NCI-H2196 (cell line): ENCODE results near the gene IRF8.
"Not testable (repeated sequence)": the region's sequence is repeated elsewhere in the genome, so short reads cannot be mapped to it uniquely, and the experiment has no call there.

Source experiments
- DNase-seq: peaks from one replicate; lab custom pipeline; 2025; ENCODE audit not compliant: unreplicated experiment; lab: John Stamatoyannopoulos, UW

The IRF8 gene

DNA sequence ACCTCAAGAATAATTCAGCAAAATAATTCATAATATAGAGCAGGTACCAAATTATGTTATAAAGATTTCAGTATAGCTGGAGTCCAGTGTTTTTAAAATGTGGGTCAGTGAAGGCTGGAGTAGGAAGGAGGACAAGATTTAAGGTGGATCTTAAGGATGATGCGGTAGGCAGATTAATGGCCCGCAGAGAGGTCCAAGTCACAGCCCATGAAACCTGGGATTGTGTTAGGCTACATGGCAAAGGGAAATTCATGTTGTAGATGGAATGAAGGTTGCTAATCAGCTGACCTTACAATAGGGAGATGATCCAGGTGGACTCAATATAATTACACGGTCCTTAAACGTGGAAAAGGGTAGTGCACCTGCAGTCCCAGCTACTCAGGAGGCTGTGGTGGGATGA, 6.2 kb upstream of the IRF8 start:
- DNase-seq, result no peak

DNA sequence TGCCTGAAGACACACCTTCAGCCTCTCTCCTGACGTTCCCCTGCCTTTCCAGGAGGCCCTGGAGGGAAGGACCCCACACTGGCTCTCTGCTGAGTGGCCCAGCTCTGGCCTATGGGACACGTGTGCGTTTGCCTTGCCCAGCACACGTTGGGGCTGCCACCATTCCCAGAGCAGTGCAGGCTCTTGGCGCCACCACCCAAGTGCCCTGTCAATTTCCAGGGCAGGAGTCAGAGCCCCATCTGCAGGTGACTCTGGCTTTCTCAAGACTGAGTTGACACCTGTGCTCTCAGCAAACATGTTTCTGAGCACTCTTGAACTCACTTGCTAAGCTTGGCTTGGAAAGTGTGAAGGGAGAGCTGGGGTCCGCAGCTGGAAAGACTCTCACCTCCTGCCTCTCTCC, 4.7 kb upstream of the IRF8 start:
- DNase-seq, result no peak

DNA sequence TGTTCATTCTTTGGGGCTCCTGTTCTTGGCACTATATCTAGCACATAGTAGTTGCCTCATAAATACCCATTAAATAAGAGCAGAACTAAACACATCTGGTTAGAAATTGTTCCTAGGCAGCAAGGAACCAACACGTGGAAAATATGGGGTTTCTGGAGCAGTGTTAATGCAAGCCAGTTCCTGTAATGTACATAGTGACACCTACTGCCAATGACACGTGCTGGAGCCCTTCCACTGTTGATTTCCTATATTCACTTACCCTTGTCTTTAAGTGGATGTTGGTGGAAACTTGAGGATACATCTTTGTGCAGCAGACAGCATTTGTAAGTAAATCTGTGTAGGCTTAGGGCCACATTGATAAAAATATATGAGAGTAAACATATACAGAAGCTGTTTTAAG, 1.6 kb upstream of the IRF8 start:
- DNase-seq, result no peak

DNA sequence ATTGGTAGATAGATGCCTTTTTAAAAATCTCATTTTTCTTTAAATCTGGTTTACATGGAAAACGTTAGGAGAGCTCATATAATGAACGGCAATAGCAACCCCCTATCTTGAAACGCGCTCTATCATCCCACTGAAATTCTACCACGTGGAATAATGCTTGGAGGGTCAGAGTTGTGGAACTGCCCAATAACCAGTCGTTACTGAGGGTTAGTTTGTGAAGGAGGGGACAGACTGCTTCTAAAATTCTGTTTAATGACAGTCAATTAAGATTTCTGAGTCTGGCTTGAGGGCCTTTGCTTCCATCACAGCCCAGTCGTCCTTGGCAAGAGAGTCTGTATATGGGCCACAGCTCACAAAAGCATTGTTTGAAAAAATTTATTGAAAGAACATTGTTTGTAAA, 482 bp downstream of the IRF8 start:
- DNase-seq, result no peak

DNA sequence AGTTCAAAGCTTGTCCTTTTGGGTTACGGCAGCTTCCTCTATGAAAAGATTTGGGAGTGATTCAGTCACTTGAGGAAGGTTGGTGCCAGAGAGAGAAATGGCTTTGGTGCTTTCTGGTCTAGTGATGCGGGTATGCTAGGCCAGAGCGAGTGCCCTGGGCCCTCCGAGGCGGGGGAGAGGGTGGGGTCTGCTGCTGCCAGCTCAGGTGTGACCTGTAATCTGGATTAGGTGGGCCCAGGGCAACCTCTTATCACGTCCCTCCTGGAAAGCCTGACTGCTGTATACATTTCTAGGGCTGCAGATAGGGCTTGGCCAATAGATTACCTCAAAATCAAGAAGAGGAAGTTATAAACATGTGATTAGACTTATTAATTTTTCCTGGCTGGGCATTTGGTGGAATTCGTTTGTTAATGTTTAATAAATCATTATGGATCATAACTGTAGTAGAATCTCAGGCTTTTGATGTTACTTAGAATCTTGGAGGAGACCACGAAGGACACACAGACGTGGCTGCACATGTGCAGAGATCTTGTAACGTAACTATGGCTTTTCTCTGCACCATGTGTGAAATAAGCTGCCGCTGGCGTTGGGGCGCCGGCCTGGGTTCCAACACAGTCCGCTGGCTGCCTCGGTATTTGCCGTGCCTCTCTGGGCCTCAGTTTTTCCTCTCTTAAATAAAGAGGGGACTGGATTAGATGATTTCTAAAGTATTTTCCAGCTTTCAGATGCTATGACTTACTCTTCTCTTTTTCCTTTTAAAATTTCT, 1.2 kb downstream of the IRF8 start:
- DNase-seq, result no peak

DNA sequence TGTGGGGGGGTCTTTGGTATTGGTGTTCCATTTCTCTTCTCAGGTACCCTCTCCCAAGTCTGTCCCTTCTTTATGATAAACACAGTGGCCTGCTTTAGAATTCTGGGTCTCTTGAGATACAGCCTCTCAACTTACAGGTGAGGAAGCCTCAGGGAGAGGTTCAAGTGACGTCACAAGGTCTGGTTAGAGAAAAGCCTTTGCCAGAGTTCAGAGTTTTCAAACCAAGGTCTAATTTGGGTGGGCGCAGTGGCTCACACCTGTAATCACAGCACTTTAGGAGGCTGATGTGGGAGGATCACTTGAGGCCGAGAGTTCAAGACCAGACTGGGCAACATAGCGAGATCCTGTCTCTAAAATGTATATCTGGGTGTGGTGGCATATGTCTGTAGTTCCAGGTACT, 2.1 kb downstream of the IRF8 start:
- DNase-seq, result no peak

DNA sequence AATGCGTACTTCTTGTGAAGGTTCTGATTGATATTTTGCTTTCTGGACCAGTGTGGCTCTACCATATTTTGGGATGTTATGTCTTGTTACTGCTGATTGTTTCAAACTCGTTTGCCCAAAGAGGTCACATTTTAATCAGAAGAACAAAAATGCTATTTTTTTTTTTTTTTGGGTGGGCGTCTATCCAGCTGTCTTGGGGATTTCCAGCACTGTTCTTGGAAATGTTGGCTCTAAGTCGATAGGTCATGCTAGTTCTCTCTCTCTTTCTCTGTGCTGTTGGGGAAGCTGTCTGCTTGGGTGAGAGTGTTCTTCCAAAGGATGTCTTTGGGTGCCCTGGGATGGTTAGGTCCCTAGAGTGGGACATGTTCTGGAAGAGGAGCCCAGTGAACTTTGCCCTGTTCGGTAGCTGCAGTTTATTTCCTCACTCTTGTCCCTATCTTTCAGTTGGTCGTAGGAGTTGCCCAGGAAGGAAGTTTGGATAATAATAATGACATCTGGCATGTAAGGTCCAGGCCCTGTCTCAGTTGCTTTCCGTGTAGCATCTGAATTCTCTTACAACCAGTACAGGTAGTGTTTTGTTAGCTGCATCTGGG, 2.9 kb downstream of the IRF8 start:
- DNase-seq, result no peak

DNA sequence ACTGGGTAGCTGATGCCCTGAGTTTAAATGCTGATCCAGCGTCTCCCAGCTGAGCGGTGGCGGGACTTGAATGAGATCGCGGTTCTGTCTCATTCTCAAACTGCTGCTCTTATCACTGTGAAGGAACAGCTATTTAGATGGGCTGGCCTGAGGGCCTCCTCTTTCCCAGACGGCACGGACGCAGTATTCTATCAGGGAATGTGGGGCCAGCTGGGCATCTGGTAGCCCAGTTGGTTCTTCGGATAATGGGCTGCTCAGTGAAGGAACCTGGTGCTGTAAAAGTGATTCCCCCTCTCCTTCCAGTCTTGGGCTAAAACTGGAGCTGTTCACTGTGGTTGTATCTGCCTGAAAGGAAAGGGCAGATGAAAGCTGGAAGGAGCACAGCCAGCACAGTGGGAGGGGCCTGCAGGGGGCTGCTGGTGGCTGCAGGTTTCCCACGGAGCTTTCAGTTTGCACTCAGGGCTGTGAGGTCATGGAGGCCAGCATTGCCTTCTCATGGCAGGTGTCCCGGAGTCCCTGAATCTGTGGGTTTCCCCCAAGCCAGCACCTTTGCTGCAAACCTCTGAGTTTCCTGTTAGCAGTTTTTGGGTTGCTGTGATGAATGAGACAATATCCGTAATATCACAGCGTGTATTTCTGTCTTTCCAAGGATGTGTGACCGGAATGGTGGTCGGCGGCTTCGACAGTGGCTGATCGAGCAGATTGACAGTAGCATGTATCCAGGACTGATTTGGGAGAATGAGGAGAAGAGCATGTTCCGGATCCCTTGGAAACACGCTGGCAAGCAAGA, 3.6 kb downstream of the IRF8 start:
- no peak for DNase-seq

DNA sequence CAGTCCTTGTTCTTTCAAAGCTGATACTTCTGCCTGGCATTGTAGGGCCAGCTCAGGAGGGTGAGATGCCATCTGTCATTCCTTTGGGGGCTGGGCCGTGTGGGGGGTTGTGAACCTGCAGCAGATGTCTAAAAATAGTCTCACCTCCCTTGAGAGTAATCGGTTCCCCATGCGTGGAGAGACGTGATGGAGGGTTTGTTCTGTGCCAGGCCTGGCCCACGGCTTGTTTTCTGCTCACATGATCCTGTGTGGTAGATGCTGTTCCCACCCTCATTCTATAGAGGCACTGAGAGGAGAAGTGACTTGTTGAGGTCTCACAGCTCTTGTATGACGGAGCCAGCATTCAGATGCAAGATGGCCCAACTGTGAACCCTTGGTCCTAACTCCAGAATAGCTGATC, 4.6 kb downstream of the IRF8 start:
- no peak for DNase-seq

DNA sequence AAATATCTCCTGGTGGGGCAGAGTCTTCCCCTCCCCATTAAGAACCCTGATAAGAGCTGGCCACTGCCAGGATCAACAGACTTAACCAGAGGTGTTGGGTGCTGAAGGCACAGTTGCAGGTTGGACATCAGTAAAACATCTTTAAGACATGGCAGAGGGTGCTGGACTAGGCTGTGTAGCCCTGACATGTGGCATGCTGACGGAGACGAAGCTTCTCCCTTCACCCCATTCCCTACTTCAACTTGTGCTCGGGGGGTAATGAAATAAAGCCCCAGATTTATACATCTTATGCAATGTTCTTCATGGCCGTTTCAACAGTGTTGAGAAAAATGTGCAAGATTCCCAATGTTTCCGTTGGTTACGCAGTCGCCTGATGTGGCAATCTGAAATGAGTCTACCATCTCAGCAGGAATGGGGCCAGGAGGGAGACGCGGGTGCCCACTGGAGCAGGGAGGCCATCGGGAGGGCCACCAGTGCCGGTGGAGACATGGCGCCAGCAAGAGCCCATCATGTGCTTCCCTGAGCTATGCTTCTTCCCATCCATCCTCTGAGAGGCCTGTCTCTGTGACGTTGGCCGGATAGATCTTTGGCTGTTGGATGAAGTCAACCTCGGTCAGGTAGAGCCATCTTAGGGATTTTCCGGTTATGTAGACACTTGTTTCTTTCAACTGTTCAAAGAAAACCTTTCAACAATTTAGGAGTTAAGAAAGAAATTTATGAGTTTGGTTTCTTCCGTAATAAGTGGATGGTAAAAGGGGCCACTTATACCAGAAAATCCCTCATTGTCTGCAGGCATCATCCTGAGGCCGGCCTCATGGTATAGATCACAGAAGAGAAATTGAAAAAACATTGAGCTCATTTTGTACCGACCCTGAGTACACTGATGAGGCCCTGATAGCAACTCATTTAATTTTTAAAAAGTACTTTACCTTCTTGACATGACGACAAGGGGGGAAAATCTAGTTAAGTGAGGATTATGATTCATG, 6.4 kb downstream of the IRF8 start:
- no peak for DNase-seq

DNA sequence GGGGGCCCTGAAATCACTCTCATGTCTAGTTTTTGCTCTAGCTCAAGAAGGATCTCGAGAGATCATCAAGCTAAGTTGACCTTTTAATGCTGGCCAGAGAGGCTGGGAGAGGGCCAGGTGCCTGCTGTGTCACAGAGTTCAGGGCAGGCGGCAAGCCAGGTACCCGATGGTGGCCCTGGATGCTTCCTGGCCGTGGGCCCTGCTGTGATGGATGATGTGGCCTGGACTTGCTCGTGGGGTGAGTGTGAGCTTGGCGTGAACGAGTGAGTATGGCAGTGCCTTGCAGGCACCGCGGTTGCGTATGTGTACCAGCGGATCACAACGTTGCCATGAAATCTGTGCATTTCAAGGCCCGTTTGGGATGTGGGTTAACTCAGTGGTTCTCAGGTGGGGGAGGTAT, 7.4 kb downstream of the IRF8 start:
- no peak for DNase-seq

DNA sequence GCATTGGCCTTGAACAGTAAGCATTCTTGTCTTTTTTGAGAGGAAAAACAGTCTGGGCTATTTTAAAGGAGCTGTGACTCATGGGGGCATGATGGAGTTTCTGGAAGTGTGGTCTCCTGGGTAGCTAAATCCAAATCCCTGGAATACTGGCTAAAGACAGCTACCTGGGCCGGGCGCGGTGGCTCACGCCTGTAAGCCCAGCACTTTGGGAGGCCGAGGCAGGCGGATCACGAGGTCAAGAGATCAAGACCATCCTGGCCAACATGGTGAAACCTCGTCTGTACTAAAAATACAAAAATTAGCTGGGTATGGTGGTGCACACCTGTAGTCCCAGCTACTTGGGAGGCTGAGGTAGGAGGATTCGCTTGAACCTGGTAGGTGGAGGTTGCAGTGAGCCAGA, 8.3 kb downstream of the IRF8 start:
- DNase-seq, result not testable (repeated sequence)

DNA sequence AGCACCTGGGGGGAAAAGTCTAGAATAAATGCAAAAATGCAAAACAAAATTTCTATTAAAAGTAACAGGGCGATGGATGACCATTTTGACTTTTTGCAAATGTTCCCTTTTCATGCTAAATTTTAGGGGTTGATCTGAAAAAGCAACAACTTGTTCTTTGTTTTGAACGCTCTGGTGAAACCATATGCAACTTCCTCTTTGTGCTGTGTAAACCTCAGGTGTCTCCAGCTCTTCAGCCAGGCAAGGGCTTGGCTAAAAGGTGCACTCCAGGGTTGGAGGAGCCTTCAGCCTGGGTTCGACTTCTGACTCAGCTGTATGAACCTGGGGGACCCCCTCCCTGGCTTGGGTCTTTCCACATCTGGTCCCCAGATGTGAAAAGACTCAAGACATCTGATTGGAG, 9.5 kb downstream of the IRF8 start:
- no peak for DNase-seq

DNA sequence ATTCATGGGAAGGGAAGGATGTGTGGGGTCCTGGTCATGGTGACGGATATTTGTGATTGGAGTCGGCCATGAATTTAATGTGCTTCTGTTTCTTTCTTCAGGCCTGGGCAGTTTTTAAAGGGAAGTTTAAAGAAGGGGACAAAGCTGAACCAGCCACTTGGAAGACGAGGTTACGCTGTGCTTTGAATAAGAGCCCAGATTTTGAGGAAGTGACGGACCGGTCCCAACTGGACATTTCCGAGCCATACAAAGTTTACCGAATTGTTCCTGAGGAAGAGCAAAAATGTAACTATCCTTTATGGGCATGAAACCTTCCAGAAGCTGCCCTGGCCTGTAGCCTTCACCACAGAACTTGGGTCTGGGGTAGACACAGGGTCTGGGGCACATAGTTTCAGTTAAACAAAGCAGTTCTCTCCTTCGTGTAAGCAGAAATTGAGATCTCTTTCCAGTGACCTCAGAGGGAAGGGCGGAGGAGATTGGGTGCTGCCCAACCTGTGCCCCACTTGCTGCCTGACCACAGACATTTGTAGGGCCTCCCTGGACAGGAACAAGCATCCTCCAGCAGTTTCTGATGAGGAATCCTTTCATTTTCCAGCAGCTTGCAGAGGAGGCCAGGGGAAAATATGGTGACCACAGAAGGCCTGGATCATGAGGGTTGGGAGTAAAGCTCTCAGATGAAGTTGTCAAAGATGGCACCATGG, 10.1 kb downstream of the IRF8 start:
- no peak for DNase-seq

DNA sequence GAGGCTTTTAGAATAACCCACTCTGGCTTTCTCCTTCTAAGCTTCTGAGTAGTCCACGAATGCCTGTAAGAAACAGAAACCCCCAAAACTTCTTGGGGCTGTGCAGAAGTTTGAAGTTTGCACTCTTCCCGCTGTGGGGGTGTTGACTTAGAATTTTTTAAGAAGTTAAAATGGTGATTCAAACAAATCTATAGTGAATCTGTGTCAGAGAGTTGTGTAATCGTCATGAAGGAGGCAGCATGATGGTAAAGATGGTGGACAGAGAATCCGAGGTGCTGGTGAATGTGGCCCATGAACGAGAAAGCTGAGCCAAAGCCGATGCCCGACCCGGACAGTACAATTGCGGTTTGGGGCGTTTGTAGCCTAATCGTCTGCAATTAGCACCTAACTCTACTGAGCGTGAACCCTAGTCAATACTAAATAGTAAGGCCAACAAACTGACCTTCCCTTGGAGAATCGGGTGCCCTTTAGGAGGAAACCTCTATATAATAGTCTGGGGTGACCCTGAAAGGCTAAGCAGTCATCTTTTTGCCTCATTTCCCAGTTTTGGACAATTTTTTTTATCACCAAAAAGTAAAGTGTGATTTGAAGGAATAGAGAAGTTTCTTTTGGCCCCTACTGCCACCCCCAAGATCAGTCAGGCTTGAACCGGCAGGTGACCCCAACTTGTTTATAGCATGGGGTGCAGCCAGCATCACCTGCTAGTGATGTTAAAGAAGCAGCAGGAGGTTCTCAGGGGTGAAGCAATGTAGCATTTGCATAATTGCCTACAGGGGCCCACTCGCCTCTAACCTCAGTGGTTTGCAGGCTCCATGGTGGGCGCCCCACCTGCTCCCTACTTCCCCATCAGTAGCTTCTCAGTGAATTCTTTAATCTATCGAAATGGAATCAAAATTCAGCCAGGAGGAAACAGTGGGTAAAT, 11.2 kb downstream of the IRF8 start:
- no peak for DNase-seq

DNA sequence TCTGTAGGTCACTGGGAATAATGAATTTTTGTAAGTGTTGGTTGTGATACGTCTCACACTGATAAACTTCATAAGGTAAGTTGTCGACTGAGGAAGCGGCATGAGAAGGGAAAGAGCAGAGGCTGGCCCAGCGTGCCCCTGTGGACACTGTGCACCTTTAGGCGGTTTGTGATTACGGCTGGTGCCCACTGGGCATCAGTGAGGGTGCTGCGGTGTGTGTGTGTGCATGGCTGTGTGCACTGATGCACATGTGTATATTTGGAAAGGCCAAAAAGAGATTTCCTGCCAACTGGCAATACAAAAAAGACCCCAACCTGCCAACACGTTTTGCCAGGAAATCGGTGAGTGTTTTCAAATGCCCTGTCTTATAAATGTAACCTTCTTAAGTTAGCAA, 11.9 kb downstream of the IRF8 start:
- no peak for DNase-seq

DNA sequence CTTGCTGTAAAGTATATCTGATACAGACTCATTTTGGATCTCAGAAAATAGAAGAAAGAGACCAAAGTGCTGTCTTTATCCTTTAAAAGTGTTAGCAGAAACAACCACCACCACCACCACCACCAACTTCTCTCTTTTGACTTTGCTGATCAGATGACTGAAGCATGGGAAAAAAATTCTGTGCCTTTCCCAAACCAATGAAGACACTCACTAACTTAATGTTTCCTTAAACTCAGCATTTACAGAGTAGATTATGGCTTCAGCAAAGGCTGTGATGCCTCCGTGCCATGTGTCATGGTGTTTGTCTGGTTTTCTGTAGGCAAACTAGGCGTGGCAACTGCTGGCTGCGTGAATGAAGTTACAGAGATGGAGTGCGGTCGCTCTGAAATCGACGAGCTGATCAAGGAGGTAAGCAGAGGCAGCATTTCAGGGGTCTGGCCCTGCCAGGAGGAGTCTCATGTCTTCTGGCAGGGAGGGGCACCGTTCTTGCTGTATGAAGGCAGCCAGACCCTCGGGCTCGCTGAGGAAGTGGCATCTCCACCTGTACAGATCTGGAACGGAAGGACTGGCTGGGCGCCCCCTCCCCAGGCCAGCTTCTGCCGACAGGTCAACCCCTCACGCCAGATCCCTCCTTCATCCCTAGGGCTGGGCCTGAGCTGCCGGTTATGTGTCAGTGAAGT, 12.4 kb downstream of the IRF8 start:
- no peak for DNase-seq

DNA sequence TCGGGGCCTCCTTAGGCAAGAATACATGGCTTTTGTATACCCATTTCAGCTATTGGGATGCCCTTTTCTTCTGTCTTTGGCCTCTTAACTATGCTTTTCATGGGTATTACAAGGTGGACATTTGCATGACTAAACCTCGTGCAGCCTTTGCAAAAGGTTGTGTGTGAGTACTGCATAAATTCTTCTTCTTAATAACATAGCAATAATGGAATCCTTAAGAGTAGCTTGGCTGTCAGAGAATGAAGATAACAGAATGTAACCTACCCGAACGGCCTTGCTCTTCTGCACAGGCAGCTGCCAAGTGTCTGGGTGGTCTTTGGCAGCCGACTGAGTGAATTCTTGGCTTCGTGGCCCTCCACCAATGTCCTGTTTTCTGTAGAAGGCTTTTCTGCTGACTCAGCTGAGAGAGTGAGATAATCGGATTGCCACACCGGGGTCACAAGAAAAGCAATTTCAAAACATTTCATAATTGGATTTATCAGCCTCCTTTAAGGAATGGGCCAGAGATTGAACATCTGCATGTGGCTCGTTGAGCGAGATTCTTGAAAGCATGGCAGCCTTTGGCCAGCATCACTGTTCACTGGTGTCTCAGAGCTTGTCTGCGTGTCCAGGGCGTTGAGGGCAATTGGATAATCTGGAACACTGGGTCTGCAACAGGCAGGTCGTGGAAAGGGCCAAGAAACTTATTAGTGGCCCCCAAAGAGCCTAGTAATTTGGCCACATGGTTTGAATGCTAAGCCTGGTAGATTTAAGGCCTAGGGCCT, 13.4 kb downstream of the IRF8 start:
- DNase-seq, result no peak
